ENCODE data around the gene AHCYL1. TPM values are rescaled to one million over a fixed set of nuclear protein-coding genes. Genes with fewer than 3 reads are reported as not detected.
A peak's percentile ranks its signal among the peaks of the same experiment; 100 is the strongest.

AHCYL1 gene
- total RNA-seq, 1 donor from 2014 or later, result 38.4 TPM

DNA sequence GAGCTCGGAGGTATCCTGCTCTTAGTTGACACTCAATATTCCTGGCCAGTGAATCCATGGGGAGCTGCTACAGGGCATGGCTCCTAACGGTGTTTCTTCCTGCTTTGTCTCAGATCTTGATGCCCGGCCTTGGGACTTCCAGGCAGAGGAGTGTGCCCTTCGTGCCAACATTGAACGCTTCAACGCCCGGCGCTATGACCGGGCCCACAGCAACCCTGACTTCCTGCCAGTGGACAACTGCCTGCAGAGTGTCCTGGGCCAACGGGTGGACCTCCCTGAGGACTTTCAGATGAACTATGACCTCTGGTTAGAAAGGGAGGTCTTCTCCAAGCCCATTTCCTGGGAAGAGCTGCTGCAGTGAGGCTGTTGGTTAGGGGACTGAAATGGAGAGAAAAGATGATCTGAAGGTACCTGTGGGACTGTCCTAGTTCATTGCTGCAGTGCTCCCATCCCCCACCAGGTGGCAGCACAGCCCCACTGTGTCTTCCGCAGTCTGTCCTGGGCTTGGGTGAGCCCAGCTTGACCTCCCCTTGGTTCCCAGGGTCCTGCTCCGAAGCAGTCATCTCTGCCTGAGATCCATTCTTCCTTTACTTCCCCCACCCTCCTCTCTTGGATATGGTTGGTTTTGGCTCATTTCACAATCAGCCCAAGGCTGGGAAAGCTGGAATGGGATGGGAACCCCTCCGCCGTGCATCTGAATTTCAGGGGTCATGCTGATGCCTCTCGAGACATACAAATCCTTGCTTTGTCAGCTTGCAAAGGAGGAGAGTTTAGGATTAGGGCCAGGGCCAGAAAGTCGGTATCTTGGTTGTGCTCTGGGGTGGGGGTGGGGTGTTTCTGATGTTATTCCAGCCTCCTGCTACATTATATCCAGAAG is 69.2 kb downstream of the AHCYL1 start:
- DNase-seq (ENCODE audit: missing footprints) (peak; percentile 83), ATAC-seq (peak; percentile 71)
- intact Hi-C loops (cut with DNase I), result loop anchor here (2.0 to 10.0 kb wide), 2 partner anchors 51 to 411 kb away; no protein-coding TSS in a partner anchor

DNA sequence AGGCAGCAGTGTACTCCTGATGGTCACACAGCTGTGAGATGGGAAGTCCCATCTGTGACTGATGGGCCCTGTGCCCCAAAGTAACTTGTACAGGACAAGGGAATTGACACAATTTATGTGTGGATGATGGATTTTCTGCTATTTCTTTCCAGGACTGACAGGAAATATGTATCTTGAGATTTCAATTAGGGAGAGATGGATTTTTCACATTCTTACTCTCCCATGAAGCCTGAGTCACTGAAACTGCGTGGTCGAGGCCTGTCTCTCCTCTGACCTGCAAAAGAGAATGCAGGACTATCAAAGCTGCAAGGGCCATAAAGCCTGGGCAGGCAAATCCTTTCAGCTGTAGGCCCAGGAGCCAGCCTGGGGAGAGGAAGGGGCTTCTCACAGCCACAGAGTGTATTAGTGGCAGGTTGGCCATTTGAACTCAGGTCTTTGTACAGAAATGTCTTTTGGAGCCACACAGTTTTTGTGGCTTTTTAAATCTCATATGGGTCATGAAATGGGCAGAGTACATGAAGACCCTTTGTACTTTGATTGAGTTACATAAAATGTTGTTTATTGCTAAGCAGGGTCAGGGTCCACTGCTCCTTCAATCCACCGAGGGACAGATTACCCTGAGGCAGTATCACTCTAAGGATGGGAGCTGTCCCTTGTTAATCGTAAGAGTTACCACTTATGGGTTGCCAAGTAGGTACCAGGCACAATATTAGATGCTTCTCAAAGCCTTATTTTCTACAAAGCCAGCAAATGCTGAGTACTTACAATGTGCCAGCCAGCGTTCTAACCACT is 71.1 kb downstream of the AHCYL1 start:
- intact Hi-C loops (cut with DNase I), result loop anchor here (10.0 kb wide), 1 partner anchor 409 kb away; no protein-coding TSS in a partner anchor
- DNase-seq (ENCODE audit: missing footprints) (no peak), ATAC-seq (no peak)

DNA sequence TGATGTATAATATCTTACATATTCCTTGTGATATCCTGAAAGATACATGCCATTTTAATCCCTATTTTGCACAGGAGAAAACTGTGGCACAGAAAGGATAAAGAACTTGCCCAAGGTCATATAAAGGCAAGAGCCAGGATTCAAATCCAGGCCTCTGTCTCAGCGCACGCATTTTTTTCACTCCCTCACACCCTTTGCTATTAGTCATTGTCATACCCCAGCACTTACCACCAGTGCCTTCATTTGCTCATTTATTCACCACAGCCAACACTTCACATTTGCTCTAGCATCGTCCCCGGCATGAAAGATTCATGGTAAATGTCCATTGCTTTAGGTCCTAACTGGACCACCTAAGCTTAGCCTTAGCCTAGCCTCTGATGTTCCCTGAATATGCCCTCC is 71.7 kb downstream of the AHCYL1 start:
- ATAC-seq (no peak), DNase-seq (ENCODE audit: missing footprints) (no peak)
- intact Hi-C loops (cut with DNase I), result loop anchor here (10.0 kb wide), 1 partner anchor 409 kb away; no protein-coding TSS in a partner anchor

DNA sequence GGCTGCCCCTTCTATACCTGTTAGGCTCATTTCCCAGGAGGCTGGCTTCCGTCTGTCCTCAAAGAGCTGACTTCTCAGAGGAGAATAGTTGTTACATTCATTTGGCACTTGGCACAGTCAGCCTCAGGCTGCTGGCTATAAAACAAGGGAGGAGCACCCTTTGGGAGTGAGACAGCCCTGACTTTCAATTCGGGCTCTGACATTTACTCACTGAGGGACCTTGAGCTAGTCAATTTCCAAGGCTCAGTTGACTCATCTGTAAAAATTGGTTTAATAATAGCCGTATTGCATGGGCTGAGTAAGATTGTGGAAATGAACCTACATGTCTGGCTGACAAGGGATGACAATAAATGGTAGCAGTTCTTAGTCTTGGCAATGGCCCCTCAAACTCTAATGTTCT is 72.2 kb downstream of the AHCYL1 start:
- DNase-seq (ENCODE audit: missing footprints) (no peak), ATAC-seq (no peak)
- intact Hi-C loops (cut with DNase I), result loop anchor here (10.0 kb wide), 1 partner anchor 408 kb away; no protein-coding TSS in a partner anchor

DNA sequence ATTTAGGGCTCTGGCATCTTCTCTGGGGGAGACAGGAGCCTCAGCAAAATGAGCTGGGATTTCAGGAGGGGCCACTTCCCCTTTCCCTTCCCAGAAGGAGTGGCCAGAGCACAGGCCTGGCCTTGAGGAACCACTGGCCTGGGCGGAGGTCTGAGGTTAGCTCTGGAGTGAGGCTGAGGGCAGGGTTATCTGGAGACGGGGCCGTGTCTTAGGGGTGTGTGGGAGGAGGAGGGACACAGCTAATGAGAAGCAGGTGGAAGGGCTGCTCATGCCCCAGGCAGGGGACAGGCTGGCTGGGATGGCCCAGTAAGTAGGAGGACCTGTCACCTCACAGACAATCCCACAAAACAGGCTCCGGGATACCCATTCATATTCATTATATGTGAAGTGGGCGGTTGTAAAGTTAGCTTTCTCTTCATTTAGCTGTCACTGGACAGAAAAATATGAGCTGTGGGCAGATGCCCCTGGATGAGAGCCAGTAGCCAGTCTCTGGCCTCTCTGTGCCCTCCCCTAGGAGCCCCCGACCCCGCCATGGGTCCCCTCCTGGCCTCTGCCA is 73.5 kb downstream of the AHCYL1 start:
- DNase-seq (ENCODE audit: missing footprints) (no peak), ATAC-seq (no peak)
- intact Hi-C loops (cut with DNase I), result loop anchor here (10.0 kb wide), 1 partner anchor 407 kb away; no protein-coding TSS in a partner anchor

DNA sequence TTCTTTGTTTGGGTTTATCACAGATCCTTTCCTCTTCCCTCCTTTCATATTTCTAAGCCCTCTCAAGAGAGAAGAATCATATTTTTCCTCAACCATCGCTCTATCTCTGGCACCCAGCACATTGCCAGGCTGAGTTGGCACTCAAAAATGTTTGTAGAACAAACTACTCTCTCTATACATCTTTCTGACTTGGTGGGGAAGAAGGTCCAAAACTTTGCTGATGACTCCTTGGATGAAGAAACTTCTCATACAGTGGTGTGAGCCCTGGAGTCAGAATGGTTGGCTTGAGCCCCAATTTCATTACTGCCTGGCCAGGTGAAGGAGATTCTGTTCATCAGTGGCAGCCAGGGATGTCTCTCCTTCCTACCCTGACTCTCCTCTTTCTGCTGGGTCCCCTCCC is 74.0 kb downstream of the AHCYL1 start:
- ATAC-seq (no peak), DNase-seq (ENCODE audit: missing footprints) (no peak)
- intact Hi-C loops (cut with DNase I), result loop anchor here (10.0 kb wide), 1 partner anchor 406 kb away; no protein-coding TSS in a partner anchor

DNA sequence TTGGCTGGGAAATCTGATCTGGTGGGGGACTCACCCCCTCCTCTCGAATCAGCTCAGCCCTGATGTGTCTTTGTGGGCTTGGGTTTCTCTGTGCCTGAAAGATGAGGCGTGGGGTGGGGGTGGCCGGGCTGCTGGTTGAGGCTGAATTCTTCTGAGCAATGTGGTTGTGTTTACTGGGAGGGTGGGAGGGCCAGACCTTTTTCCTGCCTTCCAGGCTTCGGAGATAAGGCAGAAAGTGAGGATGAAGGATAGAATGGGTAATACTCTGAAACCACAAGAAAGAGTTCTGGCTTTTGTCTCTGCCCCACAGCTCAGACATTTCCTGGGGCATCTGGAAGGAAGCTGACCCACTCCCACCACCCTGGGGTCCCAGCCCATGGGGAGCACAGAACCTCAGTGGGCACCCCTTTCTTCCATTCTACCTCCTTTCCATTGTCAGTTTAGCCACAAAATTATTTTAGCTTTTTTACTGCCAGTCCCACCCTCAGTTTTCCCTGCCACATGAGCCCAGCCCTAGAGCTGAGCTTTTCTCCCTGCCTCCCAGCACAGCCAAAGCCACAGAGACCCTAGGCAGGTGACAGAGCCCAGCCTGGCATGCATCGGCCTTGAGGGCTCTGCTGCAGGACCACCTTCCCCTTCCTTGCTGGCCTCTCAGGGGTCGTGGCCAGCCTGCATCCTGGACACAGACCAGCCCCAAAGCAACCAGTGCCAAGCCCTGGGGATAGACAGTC is 74.7 kb downstream of the AHCYL1 start:
- intact Hi-C loops (cut with DNase I), result loop anchor here (10.0 kb wide), 1 partner anchor 406 kb away; no protein-coding TSS in a partner anchor
- ATAC-seq (no peak), DNase-seq (ENCODE audit: missing footprints) (no peak)

DNA sequence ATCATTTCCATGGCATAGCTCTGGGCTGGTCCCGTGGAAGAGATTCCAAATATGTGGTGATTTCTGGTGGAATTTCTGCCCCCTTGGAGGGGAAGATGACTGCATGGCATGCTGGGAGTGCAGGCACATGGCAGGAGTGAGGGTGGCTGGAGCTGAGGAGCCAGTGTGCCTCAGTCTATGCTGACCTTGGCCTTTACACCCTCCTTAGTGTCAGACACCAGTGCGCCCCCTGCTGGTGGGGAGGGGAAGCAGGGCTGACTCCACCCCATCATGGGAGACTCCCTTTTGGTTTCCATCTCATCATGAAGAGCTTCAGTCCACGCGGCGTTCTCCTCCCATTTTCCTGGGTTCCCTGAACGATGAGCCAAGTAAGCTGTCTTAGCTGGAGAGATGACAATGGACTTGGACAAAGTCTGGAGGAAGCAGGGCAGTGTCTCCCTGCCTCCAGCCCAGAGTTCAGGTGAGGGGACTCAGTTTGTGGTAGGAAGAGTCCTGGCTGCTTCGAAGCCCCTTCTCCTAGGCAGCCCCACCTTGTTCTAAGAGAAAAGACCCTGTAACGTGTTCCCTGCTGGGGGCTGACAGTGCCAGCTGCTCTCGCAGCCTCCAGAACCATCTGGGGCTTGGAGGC is 75.6 kb downstream of the AHCYL1 start:
- ATAC-seq, result no peak
- no peak for DNase-seq (ENCODE audit: missing footprints)
- intact Hi-C loops (cut with DNase I), result no loop called here

DNA sequence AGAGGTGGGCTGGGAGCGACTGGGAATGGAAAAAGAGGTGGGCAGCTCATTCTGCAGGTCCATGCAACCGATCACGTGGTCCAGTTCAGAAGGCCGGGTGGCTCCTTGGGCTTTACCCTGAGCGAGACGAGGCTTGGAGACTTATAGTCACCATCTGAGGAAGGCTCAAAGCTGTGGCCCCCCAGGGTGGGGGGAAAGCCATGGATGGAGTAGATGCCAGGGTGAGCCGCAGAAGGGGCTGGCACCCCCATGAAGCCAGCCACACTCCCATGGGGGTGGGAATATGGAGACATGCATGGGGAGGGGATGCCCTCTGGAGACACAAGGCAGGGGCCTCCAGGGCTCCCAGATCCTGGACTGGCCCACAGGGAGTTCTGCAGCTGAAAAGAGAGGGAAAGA is 76.1 kb downstream of the AHCYL1 start:
- ATAC-seq, result no peak
- DNase-seq (ENCODE audit: missing footprints), result no peak
- intact Hi-C loops (cut with DNase I), result no loop called here

DNA sequence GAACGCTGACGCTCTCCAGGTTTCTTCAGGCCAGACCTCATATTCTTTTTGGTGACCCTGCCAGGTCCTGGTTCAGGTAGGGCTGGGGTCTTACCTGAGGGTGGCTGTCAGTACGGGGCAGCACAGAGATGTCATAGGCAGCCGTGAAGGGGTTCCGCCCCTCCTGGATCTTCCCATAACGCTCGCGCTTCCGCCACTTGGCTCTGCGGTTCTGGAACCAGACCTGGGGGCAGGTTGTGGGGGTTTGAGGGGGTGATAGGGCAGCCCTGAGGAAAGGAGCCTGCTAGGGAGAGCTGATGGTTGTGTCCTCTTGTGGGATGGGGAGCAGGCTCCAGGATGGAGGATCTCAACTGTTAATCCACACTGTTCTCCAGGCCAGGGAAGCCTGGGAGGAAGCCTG is 76.8 kb downstream of the AHCYL1 start:
- ATAC-seq (no peak), DNase-seq (ENCODE audit: missing footprints) (no peak)
- intact Hi-C loops (cut with DNase I), result no loop called here

DNA sequence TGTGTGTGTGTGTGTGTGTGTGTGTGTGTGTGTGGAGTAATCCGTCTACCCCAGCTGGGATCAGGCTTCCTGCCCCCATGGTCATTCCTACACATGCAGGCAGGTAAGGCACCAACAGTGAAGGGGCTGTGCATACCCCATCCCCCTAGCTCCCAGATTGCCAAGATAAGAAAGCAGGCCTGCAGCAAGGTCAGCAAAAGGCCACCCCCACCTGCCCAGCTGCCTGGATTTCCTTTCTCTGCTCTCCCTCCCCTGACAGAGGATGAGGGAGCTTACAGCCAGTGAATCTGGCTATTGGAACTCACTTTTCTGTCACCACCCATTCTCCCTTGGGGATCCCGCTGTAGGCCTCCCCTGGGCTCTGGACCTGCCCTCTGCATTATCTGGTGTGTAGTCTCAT is 78.0 kb downstream of the AHCYL1 start:
- intact Hi-C loops (cut with DNase I), result no loop called here

DNA sequence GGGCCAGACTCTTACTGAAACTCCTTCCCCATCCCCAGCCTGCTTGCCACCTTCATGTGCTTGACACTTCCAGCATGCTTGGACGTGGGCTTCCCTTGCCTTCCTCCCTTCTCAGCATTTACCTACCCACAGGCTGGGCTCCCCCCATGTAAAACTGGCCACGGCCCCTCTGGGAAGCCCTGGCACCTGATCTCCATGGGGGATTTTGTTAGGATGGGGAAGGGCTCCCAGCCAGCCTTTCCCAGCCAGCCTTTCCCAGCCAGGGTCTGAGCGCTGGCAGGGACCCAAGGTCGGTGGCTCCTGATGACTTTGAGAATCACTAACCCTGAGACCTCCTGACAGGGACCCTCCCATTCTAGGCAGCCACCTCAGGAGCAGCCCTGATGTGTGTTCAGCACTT is 79.2 kb downstream of the AHCYL1 start:
- intact Hi-C loops (cut with DNase I), result no loop called here
- DNase-seq (ENCODE audit: missing footprints) (no peak), ATAC-seq (no peak)

More for the DNA sequence above, 78.0 kb downstream of the AHCYL1 start:
- ATAC-seq, result no peak
- DNase-seq (ENCODE audit: missing footprints), result no peak

DNA sequence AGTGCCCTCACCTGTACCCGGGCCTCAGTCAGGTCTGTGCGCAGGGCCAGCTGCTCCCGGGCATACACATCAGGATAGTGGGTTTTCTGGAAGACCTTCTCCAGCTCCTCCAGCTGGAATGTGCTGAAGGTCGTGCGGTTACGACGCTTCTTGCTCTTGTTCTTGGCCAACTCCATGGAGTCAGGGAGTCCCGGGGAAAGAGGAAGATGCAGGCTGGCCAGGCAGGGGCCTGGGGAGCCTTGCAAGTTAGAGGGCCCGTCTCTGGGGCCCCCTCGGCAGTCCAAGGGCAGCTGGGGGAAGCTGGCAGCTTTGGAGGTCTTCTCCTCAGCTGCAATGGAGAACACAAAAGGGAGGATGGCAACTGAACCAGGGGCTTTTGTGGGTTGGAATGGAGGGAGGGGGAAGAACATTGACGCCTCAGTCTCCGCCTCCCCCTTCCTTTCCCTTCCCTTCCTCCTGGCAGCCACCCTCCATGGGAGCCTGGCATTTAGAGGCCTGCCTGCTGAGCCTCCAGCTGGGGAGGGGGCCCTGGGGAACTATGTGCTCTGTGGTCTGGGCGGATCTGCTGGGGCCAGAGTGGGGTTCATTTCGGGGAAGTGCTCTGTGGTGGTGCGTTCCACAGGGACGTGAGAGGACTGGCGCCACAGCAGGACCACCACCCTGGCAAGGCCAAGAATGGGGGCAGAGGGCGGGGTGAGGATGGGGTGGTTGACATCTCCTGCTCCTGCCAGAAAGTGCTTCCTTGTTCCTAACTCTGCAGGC is 80.2 kb downstream of the AHCYL1 start:
- ATAC-seq, result no peak
- DNase-seq (ENCODE audit: missing footprints), result no peak

DNA sequence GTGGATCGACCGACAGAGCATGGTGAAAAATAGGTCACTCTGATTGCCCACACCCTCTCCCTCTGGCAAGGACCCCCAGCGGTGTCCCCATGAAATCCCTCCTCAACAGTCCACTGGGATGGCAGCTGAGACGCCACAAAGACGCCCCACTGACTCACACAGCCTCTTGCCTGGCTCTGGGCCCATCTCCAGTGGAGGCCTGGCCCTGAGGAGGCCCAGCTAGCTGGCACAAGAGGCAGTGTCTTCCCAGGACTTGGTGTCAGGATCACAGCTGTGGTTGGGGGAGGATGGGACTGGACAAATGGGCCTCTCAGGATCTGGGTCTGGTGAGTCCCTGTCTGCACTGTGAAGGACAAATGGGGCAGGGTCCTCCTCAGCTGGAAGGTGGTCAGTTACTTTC is 81.3 kb downstream of the AHCYL1 start:
- intact Hi-C loops (cut with DNase I), result no loop called here
- DNase-seq (ENCODE audit: missing footprints) (no peak), ATAC-seq (no peak)

More for the DNA sequence above, 80.2 kb downstream of the AHCYL1 start:
- intact Hi-C loops (cut with DNase I), result no loop called here

DNA sequence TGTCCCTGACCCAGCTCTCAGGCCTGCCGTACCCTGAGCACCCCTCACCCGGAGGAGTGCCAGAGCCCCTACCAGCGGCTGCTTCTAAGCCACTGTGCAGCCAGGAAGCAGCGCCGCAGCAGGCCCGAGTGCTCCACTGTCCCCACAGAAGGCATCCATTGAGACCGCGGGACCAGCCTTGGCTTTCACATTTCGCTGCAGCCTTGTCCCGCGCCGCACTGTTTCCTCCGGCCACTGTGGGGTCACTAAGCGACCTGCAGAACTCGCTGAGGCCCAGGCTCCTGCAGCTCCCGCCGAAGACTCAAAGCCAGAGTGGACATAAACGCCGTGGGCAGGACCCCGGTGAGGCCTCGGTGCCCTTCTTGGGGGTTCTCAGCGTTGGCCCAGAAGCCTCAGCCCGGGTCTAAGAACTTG is 82.9 kb downstream of the AHCYL1 start:
- no peak for DNase-seq (ENCODE audit: missing footprints)
- intact Hi-C loops (cut with DNase I), result no loop called here
- no peak for ATAC-seq

DNA sequence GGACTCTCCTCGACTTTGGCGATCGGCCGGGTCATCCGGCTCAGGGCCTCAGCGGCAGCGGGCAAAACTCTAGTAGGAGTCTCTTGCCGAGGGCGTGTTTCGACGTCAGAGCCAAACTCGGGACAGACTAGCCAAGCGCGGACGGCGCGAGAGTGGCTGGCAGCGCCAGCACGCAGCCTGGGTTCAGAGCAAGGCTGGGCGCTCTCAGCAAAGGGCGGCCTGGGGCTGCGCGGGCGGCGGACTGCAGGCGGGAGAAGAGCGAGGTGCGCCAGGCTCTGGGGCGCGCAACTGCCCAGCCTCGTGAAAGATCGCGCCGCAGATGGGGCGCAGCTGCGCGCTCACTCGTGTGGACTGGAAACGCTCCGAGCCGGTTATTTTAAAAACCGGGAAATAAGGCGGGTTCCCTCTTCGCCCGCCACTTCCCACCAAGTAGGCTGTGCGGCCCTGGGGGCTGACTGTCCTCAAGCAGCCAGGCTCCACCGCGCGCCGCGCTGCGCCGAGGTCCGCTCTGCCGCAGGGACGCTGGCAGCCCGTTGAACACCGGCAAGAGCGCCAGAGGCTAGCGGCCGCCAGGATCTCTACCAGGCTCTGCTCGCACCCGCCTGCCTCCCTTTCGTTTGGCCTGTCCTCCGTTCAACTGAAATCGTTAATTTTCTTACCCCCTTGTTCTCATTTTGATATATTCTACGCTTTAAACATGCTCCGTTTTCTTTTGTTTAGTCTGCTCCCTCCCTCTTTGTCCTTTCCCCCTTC is 83.5 kb downstream of the AHCYL1 start:
- ATAC-seq, result no peak
- intact Hi-C loops (cut with DNase I), result no loop called here
- DNase-seq (ENCODE audit: missing footprints), result no peak
